ENCODE measurements around the gene PIK3R1. TPM values are rescaled to one million over a fixed set of nuclear protein-coding genes. Genes with fewer than 3 reads are reported as not detected.

The PIK3R1 gene
- total RNA-seq, 4 donors from 2014 or later = 15.9 to 114 (median 40.8) TPM

DNA sequence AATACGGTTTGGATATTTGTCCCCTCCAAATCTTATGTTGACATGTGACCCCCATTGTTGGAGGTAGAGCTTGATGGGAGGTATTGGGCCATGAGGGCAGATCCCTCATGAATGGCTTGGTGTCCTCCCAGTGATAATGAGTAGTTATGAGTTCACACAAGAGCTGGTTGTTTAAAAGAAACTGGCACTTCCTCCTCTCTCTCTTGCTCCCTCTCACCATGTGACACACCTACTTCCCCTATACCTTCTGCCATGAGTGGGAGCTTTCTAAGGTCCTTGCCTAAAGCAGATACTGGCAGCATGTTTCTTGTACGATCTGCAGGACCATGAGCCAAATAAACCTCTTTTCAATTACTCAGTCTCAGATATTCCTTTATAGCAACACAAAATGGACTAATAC lies 132.0 kb downstream of the PIK3R1 start:
- 83 to 95% methylated on average over 2 of the region's 2 CpGs for WGBS, 2 donors
- no peak overlapping the region for H3K27ac ChIP-seq
- no peaks in the 10 kb centered on the region for H3K36me3 ChIP-seq
- TF ChIP-seq, protein P1, sequence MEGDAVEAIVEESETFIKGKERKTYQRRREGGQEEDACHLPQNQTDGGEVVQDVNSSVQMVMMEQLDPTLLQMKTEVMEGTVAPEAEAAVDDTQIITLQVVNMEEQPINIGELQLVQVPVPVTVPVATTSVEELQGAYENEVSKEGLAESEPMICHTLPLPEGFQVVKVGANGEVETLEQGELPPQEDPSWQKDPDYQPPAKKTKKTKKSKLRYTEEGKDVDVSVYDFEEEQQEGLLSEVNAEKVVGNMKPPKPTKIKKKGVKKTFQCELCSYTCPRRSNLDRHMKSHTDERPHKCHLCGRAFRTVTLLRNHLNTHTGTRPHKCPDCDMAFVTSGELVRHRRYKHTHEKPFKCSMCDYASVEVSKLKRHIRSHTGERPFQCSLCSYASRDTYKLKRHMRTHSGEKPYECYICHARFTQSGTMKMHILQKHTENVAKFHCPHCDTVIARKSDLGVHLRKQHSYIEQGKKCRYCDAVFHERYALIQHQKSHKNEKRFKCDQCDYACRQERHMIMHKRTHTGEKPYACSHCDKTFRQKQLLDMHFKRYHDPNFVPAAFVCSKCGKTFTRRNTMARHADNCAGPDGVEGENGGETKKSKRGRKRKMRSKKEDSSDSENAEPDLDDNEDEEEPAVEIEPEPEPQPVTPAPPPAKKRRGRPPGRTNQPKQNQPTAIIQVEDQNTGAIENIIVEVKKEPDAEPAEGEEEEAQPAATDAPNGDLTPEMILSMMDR (IDR thresholded peaks at IDR 0.05) = no peak
- TF ChIP-seq POLR2A (IDR thresholded peaks at IDR 0.05) = no peak
- no peak overlapping the region for H3K4me3 ChIP-seq
- peaks cover 9 to 40% (median 20%) of the 10 kb centered on the region in 3 donors for H3K4me1 ChIP-seq
- no peak for DNase-seq
- H3K27me3 ChIP-seq = no peaks in the 10 kb centered on the region
- peaks cover 0 to 5% (median 0%) of the 10 kb centered on the region in 3 donors for H3K9me3 ChIP-seq
- intact Hi-C loops (cut with DNase I) = no loop called here

DNA sequence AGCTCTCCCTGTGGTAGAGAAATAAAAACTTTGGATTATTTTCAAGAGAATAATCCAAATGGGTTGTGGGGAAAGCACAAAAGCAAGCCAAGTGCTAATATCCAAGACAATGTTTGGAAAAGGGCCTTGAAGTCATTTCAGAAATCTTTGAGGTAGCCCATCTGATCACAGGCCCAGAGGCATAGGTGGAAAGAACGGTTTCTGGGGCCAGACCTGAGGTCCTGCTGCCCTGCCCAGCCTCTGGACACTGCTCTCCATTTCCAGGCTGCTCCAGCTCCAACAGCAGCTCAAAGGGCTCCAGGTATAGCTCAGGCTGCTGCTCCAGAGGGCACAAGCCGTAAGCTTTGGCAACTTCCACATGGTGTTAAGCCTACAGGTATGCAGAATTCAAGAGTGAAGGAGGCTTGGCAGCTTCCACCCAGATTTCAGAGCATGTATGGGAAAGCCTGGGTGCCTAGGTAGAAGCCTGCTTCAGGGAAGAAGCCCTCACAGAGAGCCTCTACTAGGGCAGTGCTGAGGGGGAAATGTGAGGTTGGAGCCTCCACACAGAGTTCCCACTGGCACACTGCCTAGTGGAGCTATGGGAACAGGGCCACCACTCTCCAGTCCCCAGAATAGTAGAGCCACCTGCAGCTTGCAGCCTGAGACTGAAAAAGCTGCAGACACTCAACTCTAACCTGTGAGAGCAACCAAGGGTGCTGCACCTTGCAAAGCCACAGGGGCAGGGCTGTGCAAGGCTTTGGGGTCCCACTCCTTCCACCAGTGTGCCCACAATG lies 133.1 kb downstream of the PIK3R1 start:
- Histone ChIP-seq H3K36me3 (no peaks in the 10 kb centered on the region), H3K9me3 (peaks cover 0 to 5% (median 0%) of the 10 kb centered on the region in 3 donors), H3K27me3 (no peaks in the 10 kb centered on the region), H3K4me3 (no peak overlapping the region), H3K27ac (no peak overlapping the region), H3K4me1 (peaks cover 5 to 30% (median 11%) of the 10 kb centered on the region in 3 donors)
- TF ChIP-seq POLR2A (IDR thresholded peaks at IDR 0.05) = no peak
- TF ChIP-seq, protein P1 (IDR thresholded peaks at IDR 0.05) = no peak
- intact Hi-C loops (cut with DNase I) = no loop called here
- DNase-seq = no peak
- WGBS, 2 donors = 49 to 57% methylated on average over 1 to 2 of the region's 2 CpGs

DNA sequence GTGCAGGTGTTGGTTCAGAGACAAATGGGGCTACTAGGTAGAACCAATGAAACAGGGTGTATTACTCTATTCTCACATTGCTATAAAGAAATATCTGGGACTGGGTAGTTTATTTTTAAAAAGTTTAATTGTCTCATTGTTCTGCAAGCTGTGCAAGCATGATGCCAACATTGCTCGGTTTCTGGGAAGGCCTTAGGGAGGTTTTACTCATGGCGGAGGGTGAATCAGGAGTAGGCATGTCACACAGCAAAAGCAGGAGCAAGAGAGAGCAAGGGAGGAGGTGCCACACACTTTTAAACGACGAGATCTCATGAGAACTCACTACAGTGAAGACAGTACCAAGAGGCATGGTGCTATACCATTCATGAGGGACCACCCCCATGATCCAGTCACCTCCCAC lies 134.6 kb downstream of the PIK3R1 start:
- H3K36me3 ChIP-seq = no peaks in the 10 kb centered on the region
- H3K4me3 ChIP-seq = no peak overlapping the region
- H3K27ac ChIP-seq = no peak overlapping the region
- TF ChIP-seq POLR2A (IDR thresholded peaks at IDR 0.05) = no peak
- TF ChIP-seq, protein P1 (IDR thresholded peaks at IDR 0.05) = no peak
- H3K9me3 ChIP-seq = peaks cover 0 to 5% (median 0%) of the 10 kb centered on the region in 3 donors
- no peak for DNase-seq
- intact Hi-C loops (cut with DNase I) = no loop called here
- no peaks in the 10 kb centered on the region for H3K27me3 ChIP-seq
- H3K4me1 ChIP-seq = peaks cover 0 to 15% (median 0%) of the 10 kb centered on the region in 3 donors
- 32 to 45% methylated on average over 3 to 4 of the region's 4 CpGs for WGBS, 2 donors

All from esophagus squamous epithelium (tissue), 5 donors.